Effector CD4-positive, alpha-beta T cell (primary cell): ENCODE data around the gene ARHGAP36.

Source experiments
- DNase-seq: peaks from one replicate; pipeline ENCODE4 v3.0.0-alpha.2; 2020

ARHGAP36 gene

GRCh38 chrX:131072871-131073571 is 14.9 kb downstream of the ARHGAP36 start:
- no peak for DNase-seq

GRCh38 chrX:131073607-131074006 is 15.5 kb downstream of the ARHGAP36 start:
- no peak for DNase-seq

- DNase-seq = no peak
These were observed 23.9 kb downstream of the ARHGAP36 start for GRCh38 chrX:131081772-131082740.

- DNase-seq = no peak
These were observed 25.5 kb downstream of the ARHGAP36 start for GRCh38 chrX:131083510-131084142.

GRCh38 chrX:131084145-131084544 is 26.0 kb downstream of the ARHGAP36 start:
- no peak for DNase-seq

GRCh38 chrX:131136776-131137175 is 78.6 kb downstream of the ARHGAP36 start:
- no peak for DNase-seq

GRCh38 chrX:131139072-131139471 is 80.9 kb downstream of the ARHGAP36 start:
- no peak for DNase-seq
